ENCODE results near the gene BRD2. TPM values are rescaled to one million over a fixed set of nuclear protein-coding genes. Genes with fewer than 3 reads are reported as not detected.

Gene BRD2
- total RNA-seq, 2 donors from 2014 or later = 134 to 169 TPM

DNA sequence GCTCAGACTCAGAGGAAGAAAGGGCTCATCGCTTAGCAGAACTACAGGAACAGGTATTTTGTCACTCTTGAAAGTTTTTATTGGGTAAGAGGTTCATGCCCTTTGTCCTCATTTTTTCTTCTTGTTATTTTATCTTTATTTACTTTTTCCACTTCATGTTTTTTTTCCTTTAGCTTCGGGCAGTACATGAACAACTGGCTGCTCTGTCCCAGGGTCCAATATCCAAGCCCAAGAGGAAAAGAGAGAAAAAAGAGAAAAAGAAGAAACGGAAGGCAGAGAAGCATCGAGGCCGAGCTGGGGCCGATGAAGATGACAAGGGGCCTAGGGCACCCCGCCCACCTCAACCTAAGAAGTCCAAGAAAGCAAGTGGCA lies 9.5 kb downstream of the BRD2 start:
- no peak overlapping the region for H3K27ac ChIP-seq
- H3K4me1 ChIP-seq (ENCODE audit: control insufficient read depth in 1 of 2, low read depth in 2 of 2) = peaks cover 26 to 59% of the 10 kb centered on the region in 2 donors
- no peak for TF ChIP-seq CTCF (IDR thresholded peaks at IDR 0.05)
- no peaks in the 10 kb centered on the region for H3K27me3 ChIP-seq (replicated peaks; ENCODE audit: insufficient read depth)
- ATAC-seq (ENCODE audit: insufficient number of reproducible peaks, low FRiP score, low read depth) (no peak), DNase-seq (ENCODE audit: low spot score) (no peak)
- H3K4me3 ChIP-seq = no peak overlapping the region
- no peaks in the 10 kb centered on the region for H3K9me3 ChIP-seq
- H3K36me3 ChIP-seq = peaks cover 76% of the 10 kb centered on the region

DNA sequence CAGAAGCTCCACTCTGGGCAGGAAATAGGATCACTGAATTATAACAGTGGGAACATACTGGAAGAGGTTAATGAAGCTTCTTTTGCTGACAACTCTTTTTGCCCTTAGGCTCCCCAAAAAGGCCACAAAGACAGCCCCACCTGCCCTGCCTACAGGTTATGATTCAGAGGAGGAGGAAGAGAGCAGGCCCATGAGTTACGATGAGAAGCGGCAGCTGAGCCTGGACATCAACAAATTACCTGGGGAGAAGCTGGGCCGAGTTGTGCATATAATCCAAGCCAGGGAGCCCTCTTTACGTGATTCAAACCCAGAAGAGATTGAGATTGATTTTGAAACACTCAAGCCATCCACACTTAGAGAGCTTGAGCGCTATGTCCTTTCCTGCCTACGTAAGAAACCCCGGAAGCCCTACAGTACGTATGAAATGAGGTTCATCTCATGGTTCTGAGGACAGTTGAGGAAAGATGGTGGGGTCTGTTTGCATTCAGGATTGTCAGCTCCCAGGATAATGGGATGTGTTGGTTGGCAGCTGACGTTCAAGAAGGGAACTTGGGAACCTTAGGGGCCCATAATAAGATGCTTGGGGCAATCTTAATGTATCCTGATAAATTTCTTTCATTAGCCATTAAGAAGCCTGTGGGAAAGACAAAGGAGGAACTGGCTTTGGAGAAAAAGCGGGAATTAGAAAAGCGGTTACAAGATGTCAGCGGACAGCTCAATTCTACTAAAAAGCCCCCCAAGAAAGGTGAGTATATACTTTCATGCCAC lies 11.5 kb downstream of the BRD2 start:
- ATAC-seq (ENCODE audit: insufficient number of reproducible peaks, low FRiP score, low read depth) = no peak
- Histone ChIP-seq H3K27ac (no peak overlapping the region), H3K4me3 (no peak overlapping the region), H3K9me3 (no peaks in the 10 kb centered on the region), H3K36me3 (peaks cover 68% of the 10 kb centered on the region), H3K27me3 (replicated peaks; ENCODE audit: insufficient read depth) (no peaks in the 10 kb centered on the region), H3K4me1 (ENCODE audit: control insufficient read depth in 1 of 2, low read depth in 2 of 2) (peaks cover 23 to 50% of the 10 kb centered on the region in 2 donors)
- no peak for DNase-seq (ENCODE audit: low spot score)
- TF ChIP-seq CTCF (IDR thresholded peaks at IDR 0.05) = no peak

- H3K4me3 ChIP-seq = no peak overlapping the region
- H3K27me3 ChIP-seq (replicated peaks; ENCODE audit: insufficient read depth) = no peaks in the 10 kb centered on the region
- peaks cover 63% of the 10 kb centered on the region for H3K36me3 ChIP-seq
- peaks cover 18 to 43% of the 10 kb centered on the region in 2 donors for H3K4me1 ChIP-seq (ENCODE audit: control insufficient read depth in 1 of 2, low read depth in 2 of 2)
- no peaks in the 10 kb centered on the region for H3K9me3 ChIP-seq
- ATAC-seq (ENCODE audit: insufficient number of reproducible peaks, low FRiP score, low read depth) (no peak), DNase-seq (ENCODE audit: low spot score) (no peak)
- no peak for TF ChIP-seq CTCF (IDR thresholded peaks at IDR 0.05)
- peak overlapping the region in 1 of 2 donors; percentile 4 for H3K27ac ChIP-seq
These were observed 12.2 kb downstream of the BRD2 start for GRCh38 chr6:32980488-32981038.

DNA sequence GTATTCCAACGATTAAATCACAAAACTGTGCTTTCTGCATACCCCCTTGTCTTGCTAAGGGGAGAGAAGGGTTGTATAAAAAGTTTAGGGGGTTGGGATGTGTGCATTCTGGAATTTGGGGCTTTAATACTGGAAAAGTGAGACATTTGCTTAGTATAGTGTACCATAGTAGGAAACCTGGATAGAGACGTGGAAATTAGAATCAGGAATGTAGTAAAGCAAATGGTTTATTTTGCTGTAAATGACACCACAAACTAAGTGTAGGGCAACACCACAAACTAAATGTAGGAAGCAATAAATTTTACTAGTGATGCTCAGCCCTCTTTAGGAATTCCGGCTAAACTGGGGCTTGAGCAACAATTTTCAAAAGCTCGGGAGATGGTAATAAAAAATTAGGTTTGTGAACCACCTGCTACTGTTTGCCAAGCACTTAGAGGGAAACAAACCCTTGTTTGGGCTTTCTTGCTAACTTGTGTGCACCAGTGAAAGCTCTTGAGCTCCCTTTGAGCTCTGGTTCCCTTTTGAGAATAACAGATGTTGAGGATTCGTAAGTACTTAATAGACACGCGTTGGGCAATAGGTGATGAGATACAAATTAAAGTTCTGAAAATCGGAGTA lies 13.8 kb downstream of the BRD2 start:
- DNase-seq (ENCODE audit: low spot score) = no peak
- TF ChIP-seq CTCF (IDR thresholded peaks at IDR 0.05) = no peak
- no peak overlapping the region for H3K27ac ChIP-seq
- no peaks in the 10 kb centered on the region for H3K27me3 ChIP-seq (replicated peaks; ENCODE audit: insufficient read depth)
- H3K9me3 ChIP-seq = no peaks in the 10 kb centered on the region
- H3K36me3 ChIP-seq = peaks cover 47% of the 10 kb centered on the region
- peaks cover 2 to 27% of the 10 kb centered on the region in 2 donors for H3K4me1 ChIP-seq (ENCODE audit: control insufficient read depth in 1 of 2, low read depth in 2 of 2)
- no peak for ATAC-seq (ENCODE audit: insufficient number of reproducible peaks, low FRiP score, low read depth)
- H3K4me3 ChIP-seq = no peak overlapping the region

DNA sequence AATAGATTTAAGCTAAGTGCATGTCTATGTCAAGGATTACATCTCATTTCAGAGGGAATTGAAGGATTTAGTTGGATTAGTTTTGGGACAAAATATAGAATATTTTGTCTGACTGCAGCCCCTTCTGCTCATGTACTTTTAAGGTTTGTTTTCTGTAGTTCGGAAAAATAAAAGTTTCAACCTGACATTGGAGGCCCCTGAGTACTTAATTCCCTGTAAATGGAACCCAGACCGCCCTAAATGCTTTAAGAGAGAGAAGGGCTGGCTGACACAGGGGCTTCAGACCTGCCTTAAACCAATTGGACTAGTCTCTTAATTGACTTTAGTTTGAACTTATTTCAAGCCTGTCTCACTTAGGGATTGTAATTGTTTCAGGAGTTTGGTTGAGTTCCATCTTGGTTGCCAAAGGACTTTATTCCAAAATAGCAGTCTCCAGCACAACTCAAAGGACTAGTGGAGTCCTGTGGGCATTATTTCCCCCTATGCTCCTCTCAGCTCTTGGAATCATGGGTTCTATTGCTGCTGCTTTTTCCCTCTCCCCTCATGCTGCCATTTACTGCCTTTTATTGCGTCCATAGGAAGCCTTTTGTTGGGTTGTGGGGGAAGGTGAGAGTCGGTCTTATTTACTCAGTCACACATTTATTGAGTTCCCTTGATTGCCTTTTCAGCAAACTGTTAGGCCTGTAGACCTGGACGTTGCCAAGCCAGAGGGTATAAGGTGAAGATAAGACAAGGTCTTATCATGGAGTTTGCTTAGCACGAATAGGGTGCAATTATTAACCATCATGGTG lies 14.5 kb downstream of the BRD2 start:
- TF ChIP-seq CTCF (IDR thresholded peaks at IDR 0.05) = no peak
- no peak overlapping the region for H3K27ac ChIP-seq
- no peak for ATAC-seq (ENCODE audit: insufficient number of reproducible peaks, low FRiP score, low read depth)

More for the DNA sequence above, 14.5 kb downstream of the BRD2 start:
- no peak overlapping the region for H3K4me3 ChIP-seq
- no peak for DNase-seq (ENCODE audit: low spot score)
- H3K36me3 ChIP-seq = peaks cover 40% of the 10 kb centered on the region
- H3K27me3 ChIP-seq (replicated peaks; ENCODE audit: insufficient read depth) = no peaks in the 10 kb centered on the region
- no peaks in the 10 kb centered on the region for H3K9me3 ChIP-seq
- peaks cover 0 to 20% of the 10 kb centered on the region in 2 donors for H3K4me1 ChIP-seq (ENCODE audit: control insufficient read depth in 1 of 2, low read depth in 2 of 2)
